B cell (primary cell): ENCODE data around the gene ATP11A. TPM values are rescaled to one million over a fixed set of nuclear protein-coding genes. Genes with fewer than 3 reads are reported as not detected.
"Not testable (repeated sequence)": the region's sequence is repeated elsewhere in the genome, so short reads cannot be mapped to it uniquely, and the experiment has no call there.

ENCODE experiments used
- ATAC-seq: fragments of 200-7000 bp; cut with Tn5 transposase; one replicate; pipeline ENCODE4 v1.10.0; 2021; ENCODE audit warnings: low read depth, mild to moderate bottlenecking, moderate number of reproducible peaks, moderate library complexity
- CTCF ChIA-PET: fragments of 350-600 bp; sonication (Branson Sonifier 250); formaldehyde crosslinking; loops from one replicate; lab custom pipeline; 2021; ENCODE audit warnings: antibody characterized with exemption, inconsistent platforms; lab: Charles Lee
- POLR2A ChIA-PET: fragments of 350-600 bp; sonication (Branson Sonifier 250); formaldehyde crosslinking; loops from one replicate; lab custom pipeline; 2021; ENCODE audit warnings: antibody characterized with exemption; lab: Charles Lee
- DNase-seq: peaks from one replicate; pipeline ENCODE4 v3.0.0; 2013
- H2AFZ ChIP-seq: 2 replicates; pipeline ENCODE4 v1.6.1; 2012; ENCODE audit warnings: mild to moderate bottlenecking, low read depth, low read length; ENCODE audit not compliant: insufficient read depth, poor library complexity, severe bottlenecking
- H3K27ac ChIP-seq, 2 donors: 1 replicate in 1 of 2; 2 replicates in 1 of 2; pipeline ENCODE4 v1.5.1; 2012 to 2013; ENCODE audit warnings: low read length in 2 of 2, mild to moderate bottlenecking in 2 of 2, moderate library complexity in 1 of 2
- H3K27me3 ChIP-seq, 4 experiments: fragments of 200-600 bp in 1 of 4; sonication (generic) in 1 of 4; replicated peaks in 1 of 4; 1 replicate in 2 of 4; 2 replicates in 2 of 4; pipeline versions ENCODE4 v1.6.1 to v1.7.0; 2013 to 2016; ENCODE audit warnings: low read length in 3 of 4, mild to moderate bottlenecking in 2 of 4, mixed read lengths in 1 of 4, moderate library complexity in 1 of 4; ENCODE audit not compliant: insufficient read depth in 4 of 4, control insufficient read depth in 3 of 4; ENCODE audit errors: control extremely low read depth in 1 of 4
- H3K36me3 ChIP-seq, 2 experiments: replicated peaks in 1 of 2; 1 replicate in 1 of 2; 2 replicates in 1 of 2; pipeline versions ENCODE4 v1.6.1 to v1.7.1; 2013; ENCODE audit warnings: low read length in 1 of 2; ENCODE audit not compliant: insufficient read depth in 2 of 2, control insufficient read depth in 1 of 2; ENCODE audit errors: control extremely low read depth in 1 of 2, extremely low read depth in 1 of 2
- H3K4me1 ChIP-seq, 2 donors: fragments of 200-600 bp in 1 of 2; sonication (generic) in 1 of 2; 1 replicate in 1 of 2; 2 replicates in 1 of 2; pipeline versions ENCODE4 v1.5.1 to v1.6.1; 2013 to 2017; ENCODE audit warnings: low read length in 2 of 2; ENCODE audit not compliant: control insufficient read depth in 2 of 2, insufficient read depth in 2 of 2
- H3K4me2 ChIP-seq: replicated peaks from 2 replicates; pipeline ENCODE3; 2012; ENCODE audit warnings: mild to moderate bottlenecking, low read depth, low read length; ENCODE audit not compliant: poor library complexity, severe bottlenecking
- H3K4me3 ChIP-seq, 5 experiments: fragments of 200-600 bp in 1 of 5; sonication (generic) in 1 of 5; 1 replicate in 3 of 5; 2 replicates in 2 of 5; pipeline versions ENCODE4 v1.5.1 to v1.7.0; 2011 to 2016; ENCODE audit warnings: low read length in 4 of 5, mild to moderate bottlenecking in 4 of 5, low read depth in 2 of 5, control low read depth in 1 of 5, moderate library complexity in 1 of 5; ENCODE audit not compliant: insufficient read depth in 1 of 5; ENCODE audit errors: control extremely low read depth in 1 of 5, extremely low read depth in 1 of 5
- H3K79me2 ChIP-seq: fragments of 200-600 bp; sonication (generic); one replicate; pipeline ENCODE4 v1.6.0; 2016; ENCODE audit warnings: low read length; ENCODE audit not compliant: control insufficient read depth, insufficient read depth
- H3K9ac ChIP-seq: fragments of 200-600 bp; sonication (generic); 2 replicates; pipeline ENCODE4 v1.6.1; 2017; ENCODE audit warnings: mild to moderate bottlenecking, low read length, moderate library complexity
- H3K9me3 ChIP-seq, 3 donors: one replicate each; pipeline versions ENCODE4 v1.6.1 to v1.7.1; 2013; ENCODE audit warnings: low read length in 2 of 3; ENCODE audit not compliant: control insufficient read depth in 2 of 3, insufficient read depth in 1 of 3; ENCODE audit errors: control extremely low read depth in 1 of 3
- H4K20me1 ChIP-seq: 2 replicates; pipeline ENCODE4 v1.6.0; 2012; ENCODE audit warnings: mild to moderate bottlenecking, low read length; ENCODE audit not compliant: insufficient read depth, control insufficient read depth, poor library complexity, severe bottlenecking
- H3K27ac Mint-ChIP-seq: one replicate; pipeline ENCODE4 v1.8.0; 2021; ENCODE audit warnings: mixed read lengths
- H3K27me3 Mint-ChIP-seq: one replicate; pipeline ENCODE4 v1.8.0; 2021; ENCODE audit warnings: mixed read lengths
- H3K4me1 Mint-ChIP-seq: one replicate; pipeline ENCODE4 v1.8.0; 2021; ENCODE audit warnings: mixed read lengths
- H3K4me3 Mint-ChIP-seq: one replicate; pipeline ENCODE4 v1.8.0; 2021; ENCODE audit warnings: mixed read lengths
- H3K9me3 Mint-ChIP-seq: one replicate; pipeline ENCODE4 v1.8.0; 2022; ENCODE audit warnings: mixed read lengths; ENCODE audit not compliant: insufficient read depth
- EZH2 ChIP-seq: IDR thresholded peaks from 2 replicates; pipeline ENCODE4 v1.6.1; 2012; ENCODE audit warnings: borderline replicate concordance, low read depth, mild to moderate bottlenecking, moderate library complexity, low read length; ENCODE audit not compliant: insufficient read depth, poor library complexity, severe bottlenecking
- WGBS: methylation state at CpG from one replicate; pipeline ENCODE4 v1.1.5; 2013; ENCODE audit warnings: missing lambda C conversion rate; ENCODE audit not compliant: insufficient coverage; 5-methylcytosine and 5-hydroxymethylcytosine counted together
- intact Hi-C: fragments of 100-400 bp; cut with micrococcal nuclease; formaldehyde crosslinking; loops from one replicate; pipeline ENCODE4 v1.10.0; 2022
- polyA plus RNA-seq: library from polyadenylated mRNA; depleted of rRNA; stranded (reverse); fragments of >200 nt; gene quantifications from 2 replicates; pipeline ENCODE4 v1.2.3, GENCODE V29; 2012
- total RNA-seq, 2 donors: library from RNA; stranded (reverse); fragments of 120-200 nt in 1 of 2; gene quantifications; 1 replicate in 1 of 2; 2 replicates in 1 of 2; pipeline versions ENCODE4 v1.2.3 to v1.2.4, GENCODE V29; 2013 to 2022
- TF ChIP-seq, protein P1 (sequence below): fragments of 200-600 bp; IDR thresholded peaks from one replicate; pipeline ENCODE4 v1.8.0; 2022; ENCODE audit warnings: antibody characterized with exemption, mild to moderate bottlenecking

ATP11A gene
- total and polyA plus RNA-seq, 2 donors (not counting 1 experiment from before 2014, with no cell fraction given) = 36.9 to 60.3 TPM

DNA sequence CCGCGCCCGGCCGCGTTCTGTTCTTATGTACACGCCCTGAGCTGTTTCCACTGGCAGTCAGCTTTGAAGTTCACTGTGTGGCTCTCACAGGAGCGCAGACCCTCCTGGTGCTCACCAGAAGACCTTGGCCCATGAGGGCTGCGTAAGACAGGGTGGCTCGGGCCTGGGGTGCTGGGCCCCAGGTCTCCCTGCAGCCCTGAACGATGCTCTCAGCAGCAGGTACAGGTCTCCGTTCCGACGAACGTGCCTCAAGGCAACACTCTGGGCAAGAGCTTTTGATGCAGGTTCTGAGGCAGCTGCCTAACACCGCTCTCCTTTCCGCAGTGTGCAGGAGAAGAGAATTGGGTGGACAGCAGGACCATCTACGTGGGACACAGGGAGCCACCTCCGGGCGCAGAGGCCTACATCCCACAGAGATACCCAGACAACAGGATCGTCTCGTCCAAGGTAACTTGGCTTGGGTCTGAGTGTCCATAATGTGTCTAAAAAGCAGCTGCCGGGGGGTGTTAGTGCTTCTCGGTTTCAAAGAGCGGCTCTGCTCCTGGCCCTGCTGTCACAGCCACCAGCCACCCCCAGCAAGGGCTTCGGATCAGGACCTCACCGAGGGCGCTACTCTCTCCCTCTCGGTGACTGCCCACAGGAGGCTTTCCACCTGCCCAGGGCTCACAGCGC is 95.1 kb downstream of the ATP11A start:
- no peaks in the 10 kb centered on the region for H3K4me1 ChIP-seq
- ChIA-PET CTCF (no interaction called here), POLR2A (no interaction called here)
- H3K79me2 ChIP-seq = no peaks in the 10 kb centered on the region
- H3K27ac ChIP-seq = no peak overlapping the region
- TF ChIP-seq, protein P1, sequence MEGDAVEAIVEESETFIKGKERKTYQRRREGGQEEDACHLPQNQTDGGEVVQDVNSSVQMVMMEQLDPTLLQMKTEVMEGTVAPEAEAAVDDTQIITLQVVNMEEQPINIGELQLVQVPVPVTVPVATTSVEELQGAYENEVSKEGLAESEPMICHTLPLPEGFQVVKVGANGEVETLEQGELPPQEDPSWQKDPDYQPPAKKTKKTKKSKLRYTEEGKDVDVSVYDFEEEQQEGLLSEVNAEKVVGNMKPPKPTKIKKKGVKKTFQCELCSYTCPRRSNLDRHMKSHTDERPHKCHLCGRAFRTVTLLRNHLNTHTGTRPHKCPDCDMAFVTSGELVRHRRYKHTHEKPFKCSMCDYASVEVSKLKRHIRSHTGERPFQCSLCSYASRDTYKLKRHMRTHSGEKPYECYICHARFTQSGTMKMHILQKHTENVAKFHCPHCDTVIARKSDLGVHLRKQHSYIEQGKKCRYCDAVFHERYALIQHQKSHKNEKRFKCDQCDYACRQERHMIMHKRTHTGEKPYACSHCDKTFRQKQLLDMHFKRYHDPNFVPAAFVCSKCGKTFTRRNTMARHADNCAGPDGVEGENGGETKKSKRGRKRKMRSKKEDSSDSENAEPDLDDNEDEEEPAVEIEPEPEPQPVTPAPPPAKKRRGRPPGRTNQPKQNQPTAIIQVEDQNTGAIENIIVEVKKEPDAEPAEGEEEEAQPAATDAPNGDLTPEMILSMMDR = no peak
- TF ChIP-seq EZH2 = no peak
- no peak overlapping the region for H2AFZ ChIP-seq
- peaks cover 0 to 9% (median 0%) of the 10 kb centered on the region in 3 donors for H3K9me3 ChIP-seq
- 97% methylated on average over 29 of the region's 29 CpGs for WGBS
- H3K27me3 ChIP-seq = no peaks in the 10 kb centered on the region
- DNase-seq (no peak), ATAC-seq (no peak)
- Mint-ChIP-seq H3K9me3 (no peaks in the 10 kb centered on the region), H3K27ac (no peak overlapping the region), H3K4me1 (no peaks in the 10 kb centered on the region), H3K4me3 (no peak overlapping the region), H3K27me3 (no peaks in the 10 kb centered on the region)
- H3K4me3 ChIP-seq = no peak overlapping the region
- intact Hi-C loops = no loop called here
- H3K36me3 ChIP-seq = peaks cover 0 to 3% of the 10 kb centered on the region in 2 experiments
- no peak overlapping the region for H3K9ac ChIP-seq
- H3K4me2 ChIP-seq = no peak overlapping the region
- H4K20me1 ChIP-seq = no peaks in the 10 kb centered on the region

DNA sequence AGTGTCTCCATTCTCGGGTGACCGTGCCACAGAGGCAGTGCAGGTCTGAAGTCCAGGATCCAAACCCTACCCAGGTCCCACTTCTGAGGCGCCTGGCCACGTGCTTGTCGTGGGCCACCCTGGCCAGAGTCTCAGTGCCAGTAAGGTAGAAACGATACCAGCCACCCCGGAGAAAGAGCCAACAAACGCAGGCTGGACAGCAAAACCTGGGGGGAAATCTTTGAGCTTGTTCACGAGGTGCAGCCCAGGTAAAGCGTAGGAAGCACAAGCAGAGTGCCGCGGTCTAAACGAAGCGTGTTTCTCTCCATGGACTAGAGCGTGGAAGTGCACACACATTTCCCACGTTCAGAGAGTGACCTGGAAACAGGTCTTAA is 95.6 kb downstream of the ATP11A start:
- ATAC-seq = no peak
- POLR2A ChIA-PET = no interaction called here
- H3K27ac Mint-ChIP-seq = no peak overlapping the region
- CTCF ChIA-PET = no interaction called here
- H3K27me3 Mint-ChIP-seq = no peaks in the 10 kb centered on the region
- Histone ChIP-seq H4K20me1 (no peaks in the 10 kb centered on the region), H2AFZ (no peak overlapping the region), H3K36me3 (peaks cover 0 to 3% of the 10 kb centered on the region in 2 experiments), H3K4me2 (no peak overlapping the region), H3K4me3 (no peak overlapping the region), H3K27ac (no peak overlapping the region), H3K27me3 (no peaks in the 10 kb centered on the region), H3K9ac (no peak overlapping the region), H3K9me3 (peaks cover 0 to 9% (median 0%) of the 10 kb centered on the region in 3 donors), H3K4me1 (no peaks in the 10 kb centered on the region), H3K79me2 (no peaks in the 10 kb centered on the region)
- 98% methylated on average over 16 of the region's 16 CpGs for WGBS
- H3K9me3 Mint-ChIP-seq = no peaks in the 10 kb centered on the region
- no peak overlapping the region for H3K4me3 Mint-ChIP-seq
- no peak for TF ChIP-seq EZH2
- TF ChIP-seq, protein P1 = no peak
- no peak for DNase-seq
- intact Hi-C loops = no loop called here
- no peaks in the 10 kb centered on the region for H3K4me1 Mint-ChIP-seq

DNA sequence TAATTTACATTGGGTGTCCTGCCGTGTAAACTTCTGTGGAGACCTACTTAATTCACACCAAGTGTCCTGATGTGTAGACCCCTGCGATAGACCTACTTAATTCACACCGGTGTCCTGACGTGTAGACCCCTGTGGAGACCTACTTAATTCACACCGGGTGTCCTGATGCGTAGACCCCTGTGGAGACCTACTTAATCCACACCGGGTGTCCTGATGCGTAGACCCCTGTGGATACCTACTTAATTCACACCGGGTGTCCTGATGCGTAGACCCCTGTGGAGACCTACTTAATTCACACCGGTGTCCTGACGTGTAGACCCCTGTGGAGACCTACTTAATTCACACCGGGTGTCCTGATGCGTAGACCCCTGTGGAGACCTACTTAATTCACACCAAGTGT is 97.0 kb downstream of the ATP11A start:
- H3K79me2 ChIP-seq, H3K36me3 ChIP-seq, ATAC-seq, CTCF ChIA-PET, intact Hi-C loops, H3K4me3 ChIP-seq, H3K9ac ChIP-seq, H3K4me1 ChIP-seq, H3K27ac ChIP-seq, H3K4me2 ChIP-seq, POLR2A ChIA-PET, H2AFZ ChIP-seq, H3K27ac Mint-ChIP-seq, H3K27me3 ChIP-seq, H3K27me3 Mint-ChIP-seq, H3K9me3 ChIP-seq, H3K4me3 Mint-ChIP-seq, H4K20me1 ChIP-seq, H3K4me1 Mint-ChIP-seq, H3K9me3 Mint-ChIP-seq, DNase-seq: not testable (repeated sequence)
- WGBS = 89% methylated on average over 10 of the region's 14 CpGs
